Smooth muscle cell (in vitro differentiated cells): Measurements from ENCODE around the gene DAG1. TPM values are rescaled to one million over a fixed set of nuclear protein-coding genes. Genes with fewer than 3 reads are reported as not detected.

Experiments
- DNase-seq: peaks from one replicate; lab custom pipeline; 2025; ENCODE audit not compliant: unreplicated experiment; lab: John Stamatoyannopoulos, UW
- H2AFZ ChIP-seq: fragments of 200-600 bp; sonication (generic); 2 replicates; pipeline ENCODE4 v1.6.0; 2016; ENCODE audit warnings: antibody characterized with exemption, low read depth, mild to moderate bottlenecking
- H3F3A ChIP-seq: fragments of 200-600 bp; sonication (generic); 2 replicates; pipeline ENCODE4 v1.6.0; 2017; ENCODE audit warnings: antibody characterized with exemption, low read depth
- H3K27ac ChIP-seq: fragments of 200-600 bp; sonication (generic); 2 replicates; pipeline ENCODE4 v1.5.1; 2016; ENCODE audit warnings: low read depth, mild to moderate bottlenecking
- H3K27me3 ChIP-seq: fragments of 200-600 bp; sonication (generic); 2 replicates; pipeline ENCODE4 v1.6.1; 2016; ENCODE audit warnings: low read depth, mild to moderate bottlenecking
- H3K36me3 ChIP-seq: fragments of 200-600 bp; sonication (generic); 2 replicates; pipeline ENCODE4 v1.5.1; 2016; ENCODE audit warnings: low read depth
- H3K4me1 ChIP-seq: fragments of 200-600 bp; sonication (generic); 2 replicates; pipeline ENCODE4 v1.5.1; 2016; ENCODE audit warnings: low read depth
- H3K4me2 ChIP-seq: fragments of 200-600 bp; sonication (generic); 2 replicates; pipeline ENCODE4 v1.6.0; 2016; ENCODE audit warnings: mild to moderate bottlenecking
- H3K4me3 ChIP-seq: fragments of 200-600 bp; sonication (generic); 2 replicates; pipeline ENCODE4 v1.5.1; 2016; ENCODE audit warnings: mild to moderate bottlenecking
- H3K79me2 ChIP-seq: fragments of 200-600 bp; sonication (generic); 2 replicates; pipeline ENCODE4 v1.6.0; 2016; ENCODE audit warnings: low read depth, mild to moderate bottlenecking
- H3K9ac ChIP-seq: fragments of 200-600 bp; sonication (generic); 2 replicates; pipeline ENCODE4 v1.6.0; 2016; ENCODE audit warnings: low read depth
- H3K9me3 ChIP-seq: fragments of 200-600 bp; sonication (generic); replicated peaks from 2 replicates; pipeline ENCODE4 v1.5.1; 2016; ENCODE audit warnings: low read depth
- H4K20me1 ChIP-seq: fragments of 200-600 bp; sonication (generic); 2 replicates; pipeline ENCODE4 v1.6.0; 2016; ENCODE audit warnings: low read depth
- CTCF ChIP-seq: fragments of 200-600 bp; sonication (generic); IDR thresholded peaks from 2 replicates; pipeline ENCODE4 v1.5.1; 2017; ENCODE audit warnings: borderline replicate concordance, mild to moderate bottlenecking, antibody characterized with exemption; ENCODE audit not compliant: insufficient read depth, poor library complexity, severe bottlenecking
- WGBS: methylation state at CpG from one replicate; pipeline ENCODE4 v1.1.7; 2016; ENCODE audit warnings: low lambda C conversion rate; 5-methylcytosine and 5-hydroxymethylcytosine counted together
- polyA plus RNA-seq: library from polyadenylated mRNA; unstranded; fragments of >200 nt; fragmentation: Nextera tagmentation; extraction: Ambion mirVana; gene quantifications from 2 replicates; pipeline ENCODE4 v1.2.1, GENCODE V29; 2016
- total RNA-seq: library from RNA; depleted of rRNA; stranded (reverse); fragments of >200 nt; gene quantifications from 2 replicates; pipeline ENCODE4 v1.2.3, GENCODE V29; 2014

Gene DAG1
- total and polyA plus RNA-seq, 2 experiments from 2014 or later = 32.1 to 61.6 TPM

- TF ChIP-seq CTCF = no peak
- H3K4me2 ChIP-seq = peak overlapping the region; percentile 9
- H3F3A ChIP-seq = peaks cover 33% of the 10 kb centered on the region
- DNase-seq = no peak
- H3K4me1 ChIP-seq = peaks cover 36% of the 10 kb centered on the region
- H3K4me3 ChIP-seq = no peak overlapping the region
- WGBS = 58% methylated on average over 2 of the region's 2 CpGs
- H3K27me3 ChIP-seq = no peaks in the 10 kb centered on the region
- H3K9me3 ChIP-seq = no peaks in the 10 kb centered on the region
- no peaks in the 10 kb centered on the region for H3K36me3 ChIP-seq
- peaks cover 3% of the 10 kb centered on the region for H4K20me1 ChIP-seq
- H3K27ac ChIP-seq = peak overlapping the region; percentile 59
- H2AFZ ChIP-seq = no peak overlapping the region
- peak overlapping the region; percentile 3 for H3K9ac ChIP-seq
- peaks cover 1% of the 10 kb centered on the region for H3K79me2 ChIP-seq
Measured at GRCh38 chr3:49466085-49466484, 4.0 kb upstream of the DAG1 start.

- Histone ChIP-seq H3K79me2 (peaks cover 33% of the 10 kb centered on the region), H3K9ac (peak overlapping the region; percentile 76), H4K20me1 (peaks cover 13% of the 10 kb centered on the region), H3F3A (peaks cover 22% of the 10 kb centered on the region), H3K36me3 (no peaks in the 10 kb centered on the region), H3K9me3 (no peaks in the 10 kb centered on the region), H3K4me1 (peaks cover 32% of the 10 kb centered on the region), H3K4me2 (peak overlapping the region; percentile 97), H3K27me3 (no peaks in the 10 kb centered on the region), H3K27ac (peak overlapping the region; percentile 93), H2AFZ (peak overlapping the region; percentile 95), H3K4me3 (peak overlapping the region; percentile 71)
- no peak for TF ChIP-seq CTCF
- 1% methylated on average over 22 of the region's 23 CpGs for WGBS
- DNase-seq = peak; percentile 70
Measured at GRCh38 chr3:49469037-49469935, 781 bp upstream of the DAG1 start.

GRCh38 chr3:49470714-49471420 is 800 bp downstream of the DAG1 start:
- Histone ChIP-seq H4K20me1 (peaks cover 13% of the 10 kb centered on the region), H3K79me2 (peaks cover 49% of the 10 kb centered on the region), H2AFZ (peak overlapping the region; percentile 90), H3K27me3 (no peaks in the 10 kb centered on the region), H3K4me1 (peaks cover 28% of the 10 kb centered on the region), H3K9ac (peak overlapping the region; percentile 83), H3K36me3 (no peaks in the 10 kb centered on the region), H3F3A (peaks cover 22% of the 10 kb centered on the region), H3K4me3 (peak overlapping the region; percentile 91), H3K27ac (peak overlapping the region; percentile 82), H3K4me2 (peak overlapping the region; percentile 93), H3K9me3 (no peaks in the 10 kb centered on the region)
- WGBS = 2% methylated on average over 23 of the region's 23 CpGs
- no peak for DNase-seq
- TF ChIP-seq CTCF = no peak
